H1 (cell line): ENCODE data around the gene POU3F1. TPM values are rescaled to one million over a fixed set of nuclear protein-coding genes. Genes with fewer than 3 reads are reported as not detected.

Experiments
- CTCF ChIA-PET: fragments of 300-600 bp; sonication (Branson Sonifier 250); formaldehyde crosslinking; loops from one replicate; lab custom pipeline; 2021; ENCODE audit not compliant: partially characterized antibody; lab: Charles Lee
- POLR2A ChIA-PET: fragments of 300-600 bp; sonication (Branson Sonifier 250); formaldehyde crosslinking; loops from one replicate; lab custom pipeline; 2021; ENCODE audit warnings: inconsistent platforms; ENCODE audit not compliant: partially characterized antibody; lab: Charles Lee
- DNase-seq, 2 experiments: peaks; one replicate each; pipeline versions ENCODE4 v3.0.0 to v3.0.0-alpha.2; 2010 to 2022; ENCODE audit warnings: low spot score in 2 of 2, low read depth in 1 of 2, mixed read lengths in 1 of 2
- FAIRE-seq: peaks from 2 replicates; lab custom pipeline; 2011; peaks lifted over from hg19 to GRCh38; lab: Jason Lieb, UNC
- H2AFZ ChIP-seq: 2 replicates; pipeline ENCODE4 v1.8.1; 2012; ENCODE audit warnings: low read length, inconsistent platforms
- H2AK5ac ChIP-seq: 2 replicates; pipeline ENCODE4 v1.6.1; 2013; ENCODE audit warnings: low read depth, low read length
- H2BK120ac ChIP-seq: replicated peaks from 2 replicates; pipeline ENCODE3; 2013; ENCODE audit warnings: low read depth, low read length, inconsistent platforms
- H2BK12ac ChIP-seq: 2 replicates; pipeline ENCODE4 v1.6.1; 2013; ENCODE audit warnings: low read depth, low read length
- H2BK15ac ChIP-seq: 2 replicates; pipeline ENCODE4 v1.6.1; 2013; ENCODE audit warnings: low read length
- H2BK20ac ChIP-seq: 2 replicates; pipeline ENCODE4 v1.6.1; 2013; ENCODE audit warnings: low read length
- H2BK5ac ChIP-seq: 2 replicates; pipeline ENCODE4 v1.6.1; 2013; ENCODE audit warnings: low read depth, low read length
- H3K14ac ChIP-seq: 2 replicates; pipeline ENCODE4 v1.6.1; 2013; ENCODE audit warnings: inconsistent platforms; ENCODE audit not compliant: insufficient read length
- H3K18ac ChIP-seq: 2 replicates; pipeline ENCODE4 v1.6.1; 2013; ENCODE audit warnings: low read length; ENCODE audit errors: extremely low read depth
- H3K23ac ChIP-seq: 2 replicates; pipeline ENCODE4 v1.6.1; 2013; ENCODE audit warnings: inconsistent platforms; ENCODE audit not compliant: insufficient read length
- H3K23me2 ChIP-seq: 2 replicates; pipeline ENCODE4 v1.6.1; 2013; ENCODE audit warnings: low read depth, low read length
- H3K27ac ChIP-seq: 2 replicates; pipeline ENCODE4 v1.6.1; 2011; ENCODE audit warnings: low read depth, low read length, inconsistent platforms
- H3K27me3 ChIP-seq, 4 experiments: replicated peaks in 1 of 4; 1 replicate in 1 of 4; 2 replicates in 3 of 4; pipeline versions ENCODE4 v1.6.1 to v1.8.1; 2011 to 2013; ENCODE audit warnings: low read length in 3 of 4, mild to moderate bottlenecking in 3 of 4, inconsistent platforms in 2 of 4, mixed read lengths in 2 of 4, moderate library complexity in 1 of 4; ENCODE audit not compliant: control insufficient read depth in 3 of 4, insufficient read depth in 3 of 4; ENCODE audit errors: extremely low read depth in 1 of 4
- H3K36me3 ChIP-seq, 4 experiments: 2 replicates each; pipeline versions ENCODE4 v1.6.1 to v1.8.1; 2011 to 2013; ENCODE audit warnings: mild to moderate bottlenecking in 4 of 4, low read length in 3 of 4, moderate library complexity in 2 of 4, control low read depth in 1 of 4, inconsistent platforms in 1 of 4; ENCODE audit not compliant: insufficient read depth in 4 of 4, control insufficient read depth in 2 of 4
- H3K4ac ChIP-seq: replicated peaks from 2 replicates; pipeline ENCODE3; 2013; ENCODE audit warnings: low read length, low read depth, mixed read lengths, inconsistent platforms; ENCODE audit not compliant: insufficient read length
- H3K4me1 ChIP-seq, 4 experiments: replicated peaks in 1 of 4; 1 replicate in 1 of 4; 2 replicates in 3 of 4; pipeline versions ENCODE4 v1.6.1 to v1.8.1; 2011 to 2013; ENCODE audit warnings: low read length in 3 of 4, inconsistent platforms in 2 of 4, mixed read lengths in 1 of 4; ENCODE audit not compliant: insufficient read depth in 4 of 4, control insufficient read depth in 3 of 4
- H3K4me2 ChIP-seq, 2 experiments: 2 replicates each; pipeline versions ENCODE4 v1.6.1 to v1.8.1; 2011 to 2013; ENCODE audit warnings: low read depth in 2 of 2, low read length in 2 of 2, control low read depth in 1 of 2, inconsistent platforms in 1 of 2, mild to moderate bottlenecking in 1 of 2; ENCODE audit not compliant: insufficient read depth in 1 of 2
- H3K4me3 ChIP-seq, 4 experiments: fragments of 200-600, 300-600 bp in 1 of 4; sonication (generic), shearing (Covaris generic), sonication (Bioruptor Twin) in 1 of 4; 2 replicates each; pipeline versions ENCODE4 v1.5.1 to v1.8.1; 2011 to 2016; ENCODE audit warnings: low read length in 4 of 4, low read depth in 3 of 4, control low read depth in 2 of 4, inconsistent platforms in 2 of 4, mild to moderate bottlenecking in 2 of 4, mixed read lengths in 1 of 4, moderate library complexity in 1 of 4; ENCODE audit not compliant: insufficient read depth in 2 of 4; ENCODE audit errors: extremely low read depth in 1 of 4
- H3K56ac ChIP-seq: replicated peaks from 2 replicates; pipeline ENCODE3; 2013; ENCODE audit warnings: low read depth, mild to moderate bottlenecking, mixed read lengths, low read length, inconsistent platforms; ENCODE audit not compliant: insufficient read length
- H3K79me1 ChIP-seq: 2 replicates; pipeline ENCODE4 v1.6.1; 2013; ENCODE audit warnings: low read depth, low read length, control low read depth
- H3K79me2 ChIP-seq, 2 experiments: 2 replicates each; pipeline versions ENCODE4 v1.6.1 to v1.8.1; 2012 to 2013; ENCODE audit warnings: low read length in 2 of 2, mild to moderate bottlenecking in 2 of 2, inconsistent platforms in 1 of 2; ENCODE audit not compliant: insufficient read depth in 2 of 2, control insufficient read depth in 1 of 2
- H3K9ac ChIP-seq, 4 experiments: replicated peaks in 1 of 4; 1 replicate in 1 of 4; 2 replicates in 3 of 4; pipeline versions ENCODE4 v1.6.1 to v1.8.1; 2011 to 2013; ENCODE audit warnings: low read depth in 3 of 4, low read length in 3 of 4, control low read depth in 2 of 4, mild to moderate bottlenecking in 2 of 4, moderate library complexity in 2 of 4, inconsistent platforms in 1 of 4; ENCODE audit errors: extremely low read depth in 1 of 4
- H3K9me3 ChIP-seq, 2 experiments: 2 replicates each; pipeline versions ENCODE4 v1.6.1 to v1.8.1; 2012 to 2013; ENCODE audit warnings: mild to moderate bottlenecking in 2 of 2, moderate library complexity in 2 of 2, control low read depth in 1 of 2, inconsistent platforms in 1 of 2, low read depth in 1 of 2, low read length in 1 of 2, mixed read lengths in 1 of 2; ENCODE audit not compliant: insufficient read depth in 2 of 2
- H4K20me1 ChIP-seq, 2 experiments: replicated peaks in 1 of 2; 2 replicates each; pipeline versions ENCODE3 to v1.8.1; 2011 to 2013; ENCODE audit warnings: inconsistent platforms in 2 of 2, low read length in 2 of 2, mild to moderate bottlenecking in 1 of 2; ENCODE audit not compliant: insufficient read depth in 2 of 2, control insufficient read depth in 1 of 2
- H4K5ac ChIP-seq: 2 replicates; pipeline ENCODE4 v1.6.1; 2013; ENCODE audit warnings: low read length, low read depth, mixed read lengths, inconsistent platforms; ENCODE audit not compliant: insufficient read length
- H4K8ac ChIP-seq: 2 replicates; pipeline ENCODE4 v1.8.0; 2013; ENCODE audit warnings: mild to moderate bottlenecking, moderate library complexity, low read length, inconsistent platforms; ENCODE audit not compliant: insufficient read depth; ENCODE audit errors: extremely low read depth
- H4K91ac ChIP-seq: replicated peaks from 2 replicates; pipeline ENCODE3; 2013; ENCODE audit warnings: low read length, mixed read lengths, inconsistent platforms; ENCODE audit not compliant: insufficient read length
- ASH2L ChIP-seq: fragments of 200-600, 300-600 bp; sonication (generic); IDR thresholded peaks from one replicate; pipeline ENCODE4 v1.7.1; 2017; ENCODE audit warnings: low read length
- WGBS, 2 experiments: shearing (Covaris generic) in 1 of 2; methylation state at CpG; one replicate each; pipeline versions ENCODE4 v1.1.6 to v1.1.7; 2013 to 2015; ENCODE audit warnings: low lambda C conversion rate in 2 of 2, mixed read lengths in 2 of 2, inconsistent platforms in 1 of 2, low coverage in 1 of 2, missing lambda C conversion rate in 1 of 2; ENCODE audit not compliant: insufficient replicate concordance in 2 of 2, insufficient coverage in 1 of 2, insufficient read length in 1 of 2; ENCODE audit errors: extremely low coverage in 1 of 2, missing lambda C conversion rate in 1 of 2; 5-methylcytosine and 5-hydroxymethylcytosine counted together
- polyA plus RNA-seq, 7 experiments: library from polyadenylated mRNA; depleted of rRNA in 3 of 7; stranded (reverse) in 5 of 7; unstranded in 2 of 7; fragments of >200 nt in 5 of 7; fragments of 200-250 nt in 2 of 7; gene quantifications; 1 replicate in 5 of 7; 2 replicates in 1 of 7; 4 replicates in 1 of 7; pipeline versions ENCODE4 v1.2.1 to v1.2.3, GENCODE V29; 2011 to 2013; ENCODE audit warnings: missing spikeins in 2 of 7, mixed read lengths in 2 of 7
- total RNA-seq: library from RNA; stranded (reverse); fragmentation: NEBNext Ultra II Directional; extraction: Animal tissue kit (Norgen Biotek cat#: 25700); gene quantifications from 2 replicates; pipeline ENCODE4 v1.2.1, GENCODE V29; 2021

Gene POU3F1
- total and polyA plus RNA-seq, 2 of the 8 experiments (the other 6 are each of a cell fraction or from before 2014, with no cell fraction given) = 4.2 to 10.8 TPM

DNA sequence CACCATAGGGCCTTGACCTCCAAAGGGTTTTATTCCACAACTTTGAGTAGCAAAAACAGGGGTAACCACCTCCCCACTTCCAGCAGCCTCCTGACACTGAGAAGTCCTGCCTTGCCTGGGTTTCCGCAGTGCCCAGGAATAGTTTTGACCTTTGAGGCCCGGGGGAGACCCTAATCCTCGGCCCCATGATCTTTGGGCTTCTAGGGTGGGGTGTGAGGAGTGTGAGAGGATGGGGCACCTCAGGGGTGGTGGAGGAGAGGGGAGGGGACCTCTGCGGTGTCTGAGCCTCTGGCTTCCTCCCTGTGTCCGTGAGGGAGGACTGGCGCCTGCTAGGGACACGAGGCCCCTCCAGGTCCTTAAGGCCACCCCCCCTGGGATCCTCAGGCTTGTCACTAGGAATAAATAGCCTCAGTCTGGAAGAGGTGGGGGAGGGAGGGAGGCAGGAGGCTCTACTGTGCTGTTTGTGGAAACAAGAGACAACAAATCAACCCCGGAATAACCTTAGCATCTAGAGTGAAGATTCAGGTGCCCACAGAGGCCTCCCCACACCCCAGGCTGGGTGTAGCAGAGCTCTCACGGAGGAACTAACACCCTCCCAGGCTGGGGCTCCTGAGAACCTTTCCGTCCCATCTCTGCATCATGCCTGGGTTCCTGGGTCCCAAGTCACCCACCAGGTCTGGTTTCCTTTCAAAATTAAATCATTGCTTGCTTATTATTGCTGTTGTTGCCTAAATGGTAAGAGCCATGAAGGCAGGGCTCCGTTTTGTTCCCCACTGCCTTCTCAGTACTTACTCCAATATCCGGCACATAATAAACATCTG is 40.4 kb downstream of the POU3F1 start:
- Histone ChIP-seq H2BK12ac (0 out of 2 replicates have a peak overlapping the region, but pooled peaks have one; percentile 27), H4K5ac (no peak overlapping the region), H2AK5ac (no peak overlapping the region), H3K79me2 (peaks cover 0 to 21% of the 10 kb centered on the region in 2 experiments; a peak in 3 of 4 replicates), H3K4me3 (peak overlapping the region; percentile 31 to 60 (median 46); a peak in 6 of 8 replicates), H3K79me1 (peaks cover 4% of the 10 kb centered on the region; the same call in 1 of the 2 replicates), H2AFZ (no peak overlapping the region), H2BK15ac (no peak overlapping the region), H3K23me2 (peaks cover 7% of the 10 kb centered on the region), H3K9ac (no peak overlapping the region), H3K9me3 (no peaks in the 10 kb centered on the region), H2BK5ac (peak overlapping the region; percentile 52; the same call in 1 of the 2 replicates), H3K4ac (no peak overlapping the region), H3K27ac (no peak overlapping the region), H3K14ac (no peak overlapping the region), H3K4me2 (peak overlapping the region; percentile 66 to 86), H3K56ac (no peak overlapping the region), H3K18ac (peak overlapping the region; percentile 9; the same call in 1 of the 2 replicates), H2BK20ac (no peak overlapping the region), H4K91ac (no peak overlapping the region)
- POLR2A ChIA-PET = interaction anchor here (0.5 kb wide), 1 partner anchor 13 kb away, joined by 3 read pairs; no protein-coding TSS in a partner anchor
- CTCF ChIA-PET = no interaction called here
- no peak for TF ChIP-seq ASH2L
- TF ChIP-seq, all 59 proteins: peak for 0
- FAIRE-seq = no peak
- no peak overlapping the region for H4K8ac ChIP-seq
- H4K20me1 ChIP-seq = no peaks in the 10 kb centered on the region
- no peaks in the 10 kb centered on the region for H3K36me3 ChIP-seq
- 79% methylated on average over 8 of the region's 12 CpGs; no CpG with 5 or more reads in 1 of the 2 experiments for WGBS, 2 experiments
- H3K4me1 ChIP-seq = peaks cover 19 to 36% (median 23%) of the 10 kb centered on the region in 4 experiments
- no peak overlapping the region for H3K23ac ChIP-seq
- no peak for DNase-seq
- peaks cover 0 to 3% (median 2%) of the 10 kb centered on the region in 4 experiments; a peak in 2 of 7 replicates for H3K27me3 ChIP-seq
- H2BK120ac ChIP-seq = no peak overlapping the region
